A549 (cell line): Measurements from ENCODE around the gene VDAC1. TPM values are rescaled to one million over a fixed set of nuclear protein-coding genes. Genes with fewer than 3 reads are reported as not detected.
"Not testable (repeated sequence)": the region's sequence is repeated elsewhere in the genome, so short reads cannot be mapped to it uniquely, and the experiment has no call there.

ENCODE experiments used
- ATAC-seq, 2 experiments: fragments of 200-7000 bp in 1 of 2; fragments of >200 bp in 1 of 2; cut with Nextera tagmentation in 1 of 2; cut with Tn5 transposase in 1 of 2; 3 replicates each; pipeline versions ENCODE4 v1.8.0 to v1.9.1; 2018 to 2020; ENCODE audit warnings: mild to moderate bottlenecking in 1 of 2, moderate library complexity in 1 of 2
- CTCF ChIA-PET: fragments of 300-600 bp; sonication (Branson Sonifier 250); formaldehyde crosslinking; extraction: SDS; loops from one replicate; lab custom pipeline; 2021; ENCODE audit warnings: antibody characterized with exemption, inconsistent platforms; lab: Yijun Ruan, JAX
- POLR2A ChIA-PET: fragments of 350-600 bp; formaldehyde crosslinking; extraction: SDS; loops from one replicate; lab custom pipeline; 2021; ENCODE audit warnings: antibody characterized with exemption, inconsistent platforms; lab: Yijun Ruan, JAX
- DNase-seq, 2 experiments: peaks; one replicate each; pipeline versions ENCODE4 v3.0.0 to v3.0.0-alpha.2; 2011 to 2016; ENCODE audit warnings: low read depth in 1 of 2, low spot score in 1 of 2
- FAIRE-seq: peaks from 2 replicates; lab custom pipeline; 2011; peaks lifted over from hg19 to GRCh38; lab: Jason Lieb, UNC
- H3K27ac ChIP-seq, 2 experiments: fragments of >200 bp; sonication (Bioruptor Twin); formaldehyde crosslinking; 3 replicates each; pipeline ENCODE4 v1.5.1; 2016 to 2017
- H3K4me1 ChIP-seq: fragments of >200 bp; sonication (Bioruptor Twin); formaldehyde crosslinking; 3 replicates; pipeline ENCODE4 v1.6.1; 2016
- H3K4me2 ChIP-seq: fragments of >200 bp; sonication (Bioruptor Twin); formaldehyde crosslinking; 3 replicates; pipeline ENCODE4 v1.6.1; 2016
- H3K4me3 ChIP-seq: fragments of >200 bp; sonication (Bioruptor Twin); formaldehyde crosslinking; 3 replicates; pipeline ENCODE4 v1.5.1; 2016
- H3K9me3 ChIP-seq: fragments of >200 bp; sonication (Bioruptor Twin); formaldehyde crosslinking; 3 replicates; pipeline ENCODE4 v1.6.1; 2016
- CHD2 ChIP-seq: fragments of 150-350 bp; IDR thresholded peaks from 2 replicates; pipeline ENCODE4 v1.6.1; 2014; ENCODE audit warnings: low read length; ENCODE audit not compliant: partially characterized antibody
- CHD4 ChIP-seq: fragments of 200-600 bp; sonication (generic); IDR thresholded peaks from 2 replicates; pipeline ENCODE4 v1.6.1; 2016; ENCODE audit warnings: antibody characterized with exemption, mild to moderate bottlenecking, borderline replicate concordance
- EHMT2 ChIP-seq: fragments of 200-600 bp; sonication (generic); IDR thresholded peaks from 2 replicates; pipeline ENCODE4 v1.6.1; 2016; ENCODE audit warnings: antibody characterized with exemption, low read depth, mild to moderate bottlenecking, moderate library complexity
- EP300 ChIP-seq, 2 experiments: fragments of >200 bp; sonication (Bioruptor Twin); formaldehyde crosslinking; IDR thresholded peaks; 2 replicates in 1 of 2; 3 replicates in 1 of 2; pipeline ENCODE4 v1.6.1; 2016 to 2017
- HOXB13 ChIP-seq: fragments of 250-450 bp; sonication (Bioruptor Pico); IDR thresholded peaks from 2 replicates; pipeline ENCODE4 v1.5.0; 2020; ENCODE audit warnings: low read depth, mild to moderate bottlenecking, moderate library complexity
- JUN ChIP-seq, 2 experiments: fragments of >200 bp; sonication (Bioruptor Twin); formaldehyde crosslinking; IDR thresholded peaks; 2 replicates in 1 of 2; 3 replicates in 1 of 2; pipeline ENCODE4 v1.6.1; 2016 to 2017
- KDM5A ChIP-seq: fragments of 200-600 bp; sonication (generic); IDR thresholded peaks from 2 replicates; pipeline ENCODE4 v1.6.1; 2016; ENCODE audit warnings: antibody characterized with exemption, mild to moderate bottlenecking
- MAZ ChIP-seq: fragments of 150-350 bp; IDR thresholded peaks from 2 replicates; pipeline ENCODE4 v1.6.1; 2014; ENCODE audit warnings: antibody characterized with exemption, low read depth, low read length, borderline replicate concordance
- NFE2L2 ChIP-seq: fragments of 150-350 bp; conservative IDR thresholded peaks from 2 replicates; pipeline ENCODE4 v1.6.1; 2014; ENCODE audit warnings: low read length
- POLR2AphosphoS2 ChIP-seq: conservative IDR thresholded peaks from 2 replicates; pipeline ENCODE4 v1.6.1; 2012; ENCODE audit warnings: low read length, improper control_type of control experiment, inconsistent platforms
- ZC3H11A ChIP-seq: fragments of 450-650 bp; IDR thresholded peaks from 2 replicates; pipeline ENCODE4 v1.6.1; 2014; ENCODE audit warnings: antibody characterized with exemption, mild to moderate bottlenecking
- ZFP36 ChIP-seq: fragments of 450-650 bp; IDR thresholded peaks from 2 replicates; pipeline ENCODE4 v1.6.1; 2014; ENCODE audit warnings: borderline replicate concordance; ENCODE audit not compliant: partially characterized antibody
- WGBS: methylation state at CpG from one replicate; pipeline ENCODE4 v1.1.6; 2017; ENCODE audit errors: missing lambda C conversion rate; 5-methylcytosine and 5-hydroxymethylcytosine counted together
- polyA plus RNA-seq, 4 experiments: library from polyadenylated mRNA; depleted of rRNA in 3 of 4; stranded (reverse); fragments of >200 nt; fragmentation: RNase III in 1 of 4; extraction: RNeasy Plus Mini Kit Qiagen cat#74134 plus additional on column Dnase treatment in 1 of 4; gene quantifications; 2 replicates in 3 of 4; 3 replicates in 1 of 4; pipeline ENCODE4 v1.2.3, GENCODE V29; 2011 to 2017
- TF ChIP-seq, protein P1 (sequence below): fragments of >200 bp; sonication (Bioruptor Twin); formaldehyde crosslinking; IDR thresholded peaks from 3 replicates; pipeline ENCODE4 v1.6.1; 2016
- TF ChIP-seq, protein P2 (sequence below): fragments of 250-450 bp; sonication (Bioruptor Pico); IDR thresholded peaks from 2 replicates; pipeline ENCODE4 v1.5.0; 2020; ENCODE audit warnings: low read depth, mild to moderate bottlenecking, moderate library complexity
- TF ChIP-seq, protein P3 (sequence below): fragments of >200 bp; sonication (Bioruptor Twin); formaldehyde crosslinking; IDR thresholded peaks from 3 replicates; pipeline ENCODE4 v1.5.1; 2016
- TF ChIP-seq, protein P4 (sequence below): fragments of 250-450 bp; sonication (Bioruptor Pico); IDR thresholded peaks from 2 replicates; pipeline ENCODE4 v1.5.0; 2021; ENCODE audit warnings: mild to moderate bottlenecking, moderate library complexity, borderline replicate concordance

Gene VDAC1
- polyA plus RNA-seq, 2 of the 4 experiments (the other 2 are of a cell fraction) = 369 to 442 TPM

DNA sequence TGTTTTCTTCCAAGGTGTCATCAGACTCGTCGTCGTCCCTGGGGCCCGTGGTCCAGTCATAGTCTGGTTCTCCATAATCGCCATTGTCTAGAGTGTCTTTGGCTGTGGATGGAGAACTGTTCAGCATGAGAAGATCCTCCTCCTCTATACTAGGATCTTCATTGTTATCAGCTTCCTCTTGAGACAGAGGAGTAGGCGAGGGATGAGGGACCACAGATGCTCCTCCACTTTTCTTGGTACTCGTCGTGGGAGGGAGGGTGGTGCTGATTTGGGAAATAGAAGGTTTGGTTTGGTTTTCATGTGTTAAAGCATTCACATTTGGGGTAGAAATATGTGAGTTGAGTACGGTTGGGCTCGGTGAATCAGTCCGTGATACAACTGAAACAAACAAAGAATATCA, 45.1 kb downstream of the VDAC1 start:
- DNase-seq (no peak), FAIRE-seq (no peak), ATAC-seq (no peak)
- Histone ChIP-seq H3K27ac (no peak overlapping the region), H3K4me2 (no peak overlapping the region), H3K9me3 (no peaks in the 10 kb centered on the region), H3K4me1 (peaks cover 10% of the 10 kb centered on the region; the same call in 1 of the 3 replicates), H3K4me3 (no peak overlapping the region)
- CTCF ChIA-PET = no interaction called here
- POLR2A ChIA-PET = no interaction called here
- 94% methylated on average over 11 of the region's 11 CpGs for WGBS
- no peak for TF ChIP-seq MAZ
- no peak for TF ChIP-seq POLR2AphosphoS2
- TF ChIP-seq EP300 (IDR thresholded peaks at IDR 0.05) = no peak
- TF ChIP-seq, protein P1, sequence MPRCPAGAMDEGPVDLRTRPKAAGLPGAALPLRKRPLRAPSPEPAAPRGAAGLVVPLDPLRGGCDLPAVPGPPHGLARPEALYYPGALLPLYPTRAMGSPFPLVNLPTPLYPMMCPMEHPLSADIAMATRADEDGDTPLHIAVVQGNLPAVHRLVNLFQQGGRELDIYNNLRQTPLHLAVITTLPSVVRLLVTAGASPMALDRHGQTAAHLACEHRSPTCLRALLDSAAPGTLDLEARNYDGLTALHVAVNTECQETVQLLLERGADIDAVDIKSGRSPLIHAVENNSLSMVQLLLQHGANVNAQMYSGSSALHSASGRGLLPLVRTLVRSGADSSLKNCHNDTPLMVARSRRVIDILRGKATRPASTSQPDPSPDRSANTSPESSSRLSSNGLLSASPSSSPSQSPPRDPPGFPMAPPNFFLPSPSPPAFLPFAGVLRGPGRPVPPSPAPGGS = no peak
- TF ChIP-seq JUN (IDR thresholded peaks at IDR 0.05) = no peak
- TF ChIP-seq, protein P2, sequence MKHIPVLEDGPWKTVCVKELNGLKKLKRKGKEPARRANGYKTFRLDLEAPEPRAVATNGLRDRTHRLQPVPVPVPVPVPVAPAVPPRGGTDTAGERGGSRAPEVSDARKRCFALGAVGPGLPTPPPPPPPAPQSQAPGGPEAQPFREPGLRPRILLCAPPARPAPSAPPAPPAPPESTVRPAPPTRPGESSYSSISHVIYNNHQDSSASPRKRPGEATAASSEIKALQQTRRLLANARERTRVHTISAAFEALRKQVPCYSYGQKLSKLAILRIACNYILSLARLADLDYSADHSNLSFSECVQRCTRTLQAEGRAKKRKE = no peak
- TF ChIP-seq HOXB13 (CRISPR knock-in tag) = no peak
- TF ChIP-seq NFE2L2 = no peak
- TF ChIP-seq, protein P3, sequence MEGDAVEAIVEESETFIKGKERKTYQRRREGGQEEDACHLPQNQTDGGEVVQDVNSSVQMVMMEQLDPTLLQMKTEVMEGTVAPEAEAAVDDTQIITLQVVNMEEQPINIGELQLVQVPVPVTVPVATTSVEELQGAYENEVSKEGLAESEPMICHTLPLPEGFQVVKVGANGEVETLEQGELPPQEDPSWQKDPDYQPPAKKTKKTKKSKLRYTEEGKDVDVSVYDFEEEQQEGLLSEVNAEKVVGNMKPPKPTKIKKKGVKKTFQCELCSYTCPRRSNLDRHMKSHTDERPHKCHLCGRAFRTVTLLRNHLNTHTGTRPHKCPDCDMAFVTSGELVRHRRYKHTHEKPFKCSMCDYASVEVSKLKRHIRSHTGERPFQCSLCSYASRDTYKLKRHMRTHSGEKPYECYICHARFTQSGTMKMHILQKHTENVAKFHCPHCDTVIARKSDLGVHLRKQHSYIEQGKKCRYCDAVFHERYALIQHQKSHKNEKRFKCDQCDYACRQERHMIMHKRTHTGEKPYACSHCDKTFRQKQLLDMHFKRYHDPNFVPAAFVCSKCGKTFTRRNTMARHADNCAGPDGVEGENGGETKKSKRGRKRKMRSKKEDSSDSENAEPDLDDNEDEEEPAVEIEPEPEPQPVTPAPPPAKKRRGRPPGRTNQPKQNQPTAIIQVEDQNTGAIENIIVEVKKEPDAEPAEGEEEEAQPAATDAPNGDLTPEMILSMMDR = no peak
- TF ChIP-seq ZFP36 = no peak
- TF ChIP-seq EHMT2 = no peak

DNA sequence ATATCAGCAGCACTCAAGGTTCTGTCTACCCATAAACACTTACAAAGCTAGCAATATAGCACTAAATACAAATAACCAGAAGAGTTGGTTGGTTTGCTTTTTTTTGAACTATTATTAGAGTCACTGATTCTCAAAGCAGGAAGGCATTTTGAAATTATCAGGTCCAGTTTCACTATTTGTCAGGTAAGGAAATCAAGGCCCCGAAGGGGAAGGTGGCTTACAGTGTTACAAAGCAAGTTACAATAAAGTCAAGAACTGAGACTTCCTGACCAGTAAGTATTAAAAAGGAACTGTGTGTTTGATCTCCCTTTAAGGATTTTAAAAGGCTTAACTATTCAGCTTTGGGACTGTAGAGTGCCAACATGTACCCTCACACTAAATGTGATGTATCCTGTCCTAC, 47.2 kb downstream of the VDAC1 start:
- Histone ChIP-seq H3K9me3 (no peaks in the 10 kb centered on the region), H3K27ac (no peak overlapping the region), H3K4me2 (no peak overlapping the region), H3K4me3 (no peak overlapping the region), H3K4me1 (peaks cover 3% of the 10 kb centered on the region; the same call in 1 of the 3 replicates)
- no peak for ATAC-seq
- WGBS = 93% methylated on average over 1 of the region's 1 CpG
- DNase-seq = no peak
- no peak for TF ChIP-seq EP300 (IDR thresholded peaks at IDR 0.05)
- TF ChIP-seq, protein P1 = no peak
- TF ChIP-seq ZC3H11A = no peak
- ChIA-PET POLR2A (no interaction called here), CTCF (interaction anchor here (2.5 kb wide), 1 partner anchor 13 kb away, joined by 7 read pairs; no protein-coding TSS in a partner anchor)
- no peak for FAIRE-seq

DNA sequence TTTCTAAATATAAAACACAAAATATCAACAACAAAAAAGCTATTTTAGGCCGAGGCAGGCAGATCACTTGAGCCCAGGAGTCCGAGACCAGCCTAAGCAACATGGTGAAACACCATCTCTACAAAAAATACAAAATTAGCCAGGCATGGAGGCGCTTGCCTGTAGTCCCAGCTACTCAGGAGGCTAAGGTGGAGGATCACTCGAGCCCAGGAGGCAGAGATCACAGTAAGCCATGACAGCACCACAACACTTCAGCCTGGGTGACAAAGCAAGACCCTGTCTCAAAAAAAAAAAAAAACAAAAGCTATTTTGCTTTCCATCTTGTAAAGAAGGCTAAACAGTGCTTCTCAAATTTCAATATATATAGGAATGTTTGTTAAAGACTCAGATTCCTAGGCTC, 47.7 kb downstream of the VDAC1 start:
- TF ChIP-seq CHD4 (no peak), KDM5A (no peak), POLR2AphosphoS2 (no peak), CHD2 (no peak)
- TF ChIP-seq, protein P4, sequence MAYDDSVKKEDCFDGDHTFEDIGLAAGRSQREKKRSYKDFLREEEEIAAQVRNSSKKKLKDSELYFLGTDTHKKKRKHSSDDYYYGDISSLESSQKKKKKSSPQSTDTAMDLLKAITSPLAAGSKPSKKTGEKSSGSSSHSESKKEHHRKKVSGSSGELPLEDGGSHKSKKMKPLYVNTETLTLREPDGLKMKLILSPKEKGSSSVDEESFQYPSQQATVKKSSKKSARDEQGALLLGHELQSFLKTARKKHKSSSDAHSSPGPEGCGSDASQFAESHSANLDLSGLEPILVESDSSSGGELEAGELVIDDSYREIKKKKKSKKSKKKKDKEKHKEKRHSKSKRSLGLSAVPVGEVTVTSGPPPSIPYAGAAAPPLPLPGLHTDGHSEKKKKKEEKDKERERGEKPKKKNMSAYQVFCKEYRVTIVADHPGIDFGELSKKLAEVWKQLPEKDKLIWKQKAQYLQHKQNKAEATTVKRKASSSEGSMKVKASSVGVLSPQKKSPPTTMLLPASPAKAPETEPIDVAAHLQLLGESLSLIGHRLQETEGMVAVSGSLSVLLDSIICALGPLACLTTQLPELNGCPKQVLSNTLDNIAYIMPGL (CRISPR knock-in tag) = no peak
- 90% methylated on average over 4 of the region's 4 CpGs for WGBS
- CTCF ChIA-PET = interaction anchor here (1.2 to 2.5 kb wide), 2 partner anchors 9 to 12 kb away, joined by 3 to 7 read pairs; no protein-coding TSS in a partner anchor
- Histone ChIP-seq H3K27ac (no peak overlapping the region), H3K4me2 (no peak overlapping the region), H3K9me3 (no peaks in the 10 kb centered on the region), H3K4me1 (no peaks in the 10 kb centered on the region), H3K4me3 (no peak overlapping the region)
- POLR2A ChIA-PET = no interaction called here
- DNase-seq (no peak), ATAC-seq (no peak), FAIRE-seq (no peak)

DNA sequence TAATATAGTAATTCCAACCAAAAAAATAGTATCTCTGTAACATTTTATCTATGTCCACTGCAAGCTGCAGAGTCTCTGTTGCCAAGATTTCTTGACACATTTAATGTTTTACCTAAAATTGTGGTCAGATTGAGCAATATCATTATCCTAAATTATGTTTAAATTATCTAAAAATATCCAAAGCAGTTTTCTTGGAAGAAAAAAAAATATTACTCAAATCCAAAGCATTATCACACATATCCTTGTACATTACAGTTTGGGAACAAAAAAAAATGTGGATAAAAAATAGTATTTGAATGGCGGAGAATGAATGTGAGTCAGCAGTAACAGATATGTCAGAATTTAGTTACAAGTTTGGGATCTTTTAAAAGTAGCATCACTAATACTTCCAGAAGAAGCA, 48.6 kb downstream of the VDAC1 start:
- CTCF ChIA-PET = interaction anchor here (0.6 to 2.5 kb wide), 3 partner anchors 10 to 33 kb away, joined by 3 to 7 read pairs (median 3); no protein-coding TSS in a partner anchor
- H3K4me1 ChIP-seq, FAIRE-seq, H3K4me3 ChIP-seq, ATAC-seq, POLR2A ChIA-PET, DNase-seq, H3K9me3 ChIP-seq, H3K27ac ChIP-seq, H3K4me2 ChIP-seq: not testable (repeated sequence)
- WGBS = 91% methylated on average over 1 of the region's 1 CpG
